IMR-90 (cell line): Measurements from ENCODE around the gene TRIM42. TPM values are rescaled to one million over a fixed set of nuclear protein-coding genes. Genes with fewer than 3 reads are reported as not detected.

Experiments used
- ATAC-seq: fragments of 200-7000 bp; cut with Tn5 transposase; 2 replicates; pipeline ENCODE4 v1.9.1; 2020; ENCODE audit warnings: low read depth, mild to moderate bottlenecking, moderate library complexity
- BruUV-seq: library from RNA; stranded (reverse); fragments of 400-500 nt; replicated peaks from 2 replicates; lab custom pipeline; 2021; lab: Mats Ljungman, UMichigan
- CTCF ChIA-PET: fragments of 300-600 bp; formaldehyde crosslinking; extraction: SDS; loops from one replicate; lab custom pipeline; 2021; ENCODE audit warnings: antibody characterized with exemption; lab: Yijun Ruan, JAX
- POLR2A ChIA-PET: fragments of 300-600 bp; sonication (Branson Sonifier 250); formaldehyde crosslinking; loops from one replicate; lab custom pipeline; 2022; ENCODE audit warnings: antibody characterized with exemption; ENCODE audit not compliant: unreplicated experiment; lab: Charles Lee
- DNase-seq: peaks from one replicate; pipeline ENCODE4 v3.0.0; 2013
- H2AFZ ChIP-seq: replicated peaks from 2 replicates; pipeline ENCODE3; 2013; ENCODE audit warnings: low read length, mild to moderate bottlenecking; ENCODE audit not compliant: poor library complexity
- H2AK5ac ChIP-seq: 2 replicates; pipeline ENCODE4 v1.6.1; 2013; ENCODE audit warnings: low read depth, low read length, inconsistent platforms
- H2AK9ac ChIP-seq: replicated peaks from 2 replicates; pipeline ENCODE3; 2013; ENCODE audit warnings: mild to moderate bottlenecking, low read depth, low read length, moderate library complexity; ENCODE audit not compliant: poor library complexity
- H2BK120ac ChIP-seq: 2 replicates; pipeline ENCODE4 v1.6.1; 2013; ENCODE audit warnings: low read depth, low read length, inconsistent platforms
- H2BK15ac ChIP-seq: 3 replicates; pipeline ENCODE4 v1.6.1; 2013; ENCODE audit warnings: low read depth, low read length, inconsistent platforms
- H2BK20ac ChIP-seq: 2 replicates; pipeline ENCODE4 v1.6.1; 2013; ENCODE audit warnings: low read depth, mild to moderate bottlenecking, inconsistent platforms, low read length, moderate library complexity
- H2BK5ac ChIP-seq: 2 replicates; pipeline ENCODE4 v1.6.1; 2013; ENCODE audit warnings: mild to moderate bottlenecking, low read depth, low read length, inconsistent platforms; ENCODE audit not compliant: poor library complexity, severe bottlenecking
- H3K14ac ChIP-seq: replicated peaks from 2 replicates; pipeline ENCODE4 v1.6.1; 2013; ENCODE audit warnings: low read depth, low read length, inconsistent platforms
- H3K18ac ChIP-seq: 2 replicates; pipeline ENCODE4 v1.6.1; 2013; ENCODE audit warnings: low read depth, low read length, control low read depth
- H3K23ac ChIP-seq: 2 replicates; pipeline ENCODE4 v1.6.1; 2013; ENCODE audit warnings: low read depth, low read length, inconsistent platforms
- H3K27ac ChIP-seq: 2 replicates; pipeline ENCODE4 v1.5.1; 2013; ENCODE audit warnings: mild to moderate bottlenecking, control low read depth, low read length; ENCODE audit not compliant: insufficient read depth
- H3K27me3 ChIP-seq: 2 replicates; pipeline ENCODE4 v1.6.1; 2013; ENCODE audit warnings: low read length; ENCODE audit not compliant: control insufficient read depth, insufficient read depth
- H3K36me3 ChIP-seq: 2 replicates; pipeline ENCODE4 v1.6.1; 2013; ENCODE audit warnings: low read length, mixed read lengths; ENCODE audit not compliant: control insufficient read depth, insufficient read depth
- H3K4ac ChIP-seq: 2 replicates; pipeline ENCODE4 v1.6.1; 2013; ENCODE audit warnings: low read depth, low read length, inconsistent platforms
- H3K4me1 ChIP-seq: 2 replicates; pipeline ENCODE4 v1.6.1; 2013; ENCODE audit warnings: low read length, mixed read lengths; ENCODE audit not compliant: control insufficient read depth, insufficient read depth
- H3K4me2 ChIP-seq: 2 replicates; pipeline ENCODE4 v1.6.1; 2013; ENCODE audit warnings: low read depth, mild to moderate bottlenecking, control low read depth, low read length, moderate library complexity
- H3K4me3 ChIP-seq: 2 replicates; pipeline ENCODE4 v1.5.1; 2013; ENCODE audit warnings: low read depth, mild to moderate bottlenecking, control low read depth, low read length, moderate library complexity; ENCODE audit not compliant: insufficient read depth
- H3K56ac ChIP-seq: 2 replicates; pipeline ENCODE4 v1.6.1; 2013; ENCODE audit warnings: low read length, inconsistent platforms; ENCODE audit not compliant: insufficient read depth; ENCODE audit errors: extremely low read depth
- H3K79me1 ChIP-seq, 2 experiments: 2 replicates each; pipeline ENCODE4 v1.6.1; 2013; ENCODE audit warnings: low read length in 2 of 2, inconsistent platforms in 1 of 2, low read depth in 1 of 2
- H3K9ac ChIP-seq: 2 replicates; pipeline ENCODE4 v1.6.1; 2013; ENCODE audit warnings: low read depth, low read length, control low read depth
- H3K9me1 ChIP-seq: 2 replicates; pipeline ENCODE4 v1.6.1; 2013; ENCODE audit warnings: low read length, inconsistent platforms; ENCODE audit not compliant: insufficient read depth
- H3K9me3 ChIP-seq: 2 replicates; pipeline ENCODE4 v1.6.1; 2013; ENCODE audit warnings: low read length; ENCODE audit not compliant: control insufficient read depth, insufficient read depth
- H4K20me1 ChIP-seq: 2 replicates; pipeline ENCODE4 v1.6.1; 2013; ENCODE audit warnings: low read length, inconsistent platforms; ENCODE audit not compliant: insufficient read depth
- H4K5ac ChIP-seq: 2 replicates; pipeline ENCODE4 v1.6.1; 2013; ENCODE audit warnings: mild to moderate bottlenecking, low read depth, low read length, control low read depth
- H4K8ac ChIP-seq, 2 experiments: 2 replicates each; pipeline ENCODE4 v1.6.1; 2013; ENCODE audit warnings: low read depth in 2 of 2, low read length in 2 of 2, control low read depth in 1 of 2, inconsistent platforms in 1 of 2
- H4K91ac ChIP-seq: 2 replicates; pipeline ENCODE4 v1.6.1; 2013; ENCODE audit warnings: low read depth, low read length, inconsistent platforms; ENCODE audit not compliant: insufficient read depth
- CTCF ChIP-seq: conservative IDR thresholded peaks from 2 replicates; pipeline ENCODE4 v1.5.1; 2012; ENCODE audit warnings: mild to moderate bottlenecking, low read depth, low read length, improper control_type of control experiment
- ELK1 ChIP-seq: fragments of 150-350 bp; IDR thresholded peaks from 2 replicates; pipeline ENCODE4 v1.6.1; 2016; ENCODE audit warnings: low read depth, mild to moderate bottlenecking, low read length, moderate library complexity, borderline replicate concordance
- WGBS, 2 experiments: methylation state at CpG; one replicate each; pipeline versions ENCODE4 v1.1.5 to v1.1.7; 2013; ENCODE audit warnings: missing lambda C conversion rate in 2 of 2; ENCODE audit not compliant: insufficient read length in 1 of 2; ENCODE audit errors: extremely low coverage in 2 of 2; 5-methylcytosine and 5-hydroxymethylcytosine counted together
- dilution Hi-C: fragments of 300-500 bp; cut with HindIII; formaldehyde crosslinking; loops from one replicate; pipeline ENCODE4 v1.14.3; 2018; ENCODE audit warnings: low sequenced_read_pairs; ENCODE audit not compliant: unreplicated experiment
- in situ Hi-C: fragments of 300-500 bp; cut with MboI; formaldehyde crosslinking; loops from 3 replicates; pipeline ENCODE4 v1.14.3; 2019; ENCODE audit warnings: low sequenced_read_pairs, inconsistent platforms, mixed read lengths
- intact Hi-C: fragments of 100-400 bp; cut with micrococcal nuclease; formaldehyde crosslinking; loops from 2 replicates; pipeline ENCODE4 v1.10.0; 2022
- polyA plus RNA-seq, 3 experiments: library from polyadenylated mRNA; depleted of rRNA; stranded (reverse); fragments of >200 nt; gene quantifications; 2 replicates each; pipeline ENCODE4 v1.2.3, GENCODE V29; 2012; ENCODE audit warnings: low replicate concordance in 1 of 3
- total RNA-seq: library from RNA; depleted of rRNA; stranded (reverse); fragments of >200 nt; gene quantifications from 2 replicates; pipeline ENCODE4 v1.2.3, GENCODE V29; 2012

The TRIM42 gene
- total and polyA plus RNA-seq, 2 of the 4 experiments (the other 2 are of a cell fraction): not detected

- H3K14ac ChIP-seq: no peak overlapping the region
- no peak overlapping the region for H2BK5ac ChIP-seq
- dilution Hi-C loops (no loop called here), intact Hi-C loops (no loop called here), in situ Hi-C loops (no loop called here)
- no peak overlapping the region for H3K4me2 ChIP-seq
- H4K5ac ChIP-seq: no peak overlapping the region
- no peaks in the 10 kb centered on the region for H3K27me3 ChIP-seq
- no peak overlapping the region for H2AK9ac ChIP-seq
- H3K9me1 ChIP-seq: no peaks in the 10 kb centered on the region
- H4K91ac ChIP-seq: no peak overlapping the region
- H2AFZ ChIP-seq: no peak overlapping the region
- no peak overlapping the region for H3K56ac ChIP-seq
- no peak overlapping the region for H2AK5ac ChIP-seq
- ChIA-PET POLR2A (no interaction called here), CTCF (no interaction called here)
- no peak overlapping the region for H2BK15ac ChIP-seq
- no peak overlapping the region for H2BK120ac ChIP-seq
- ATAC-seq (no peak), DNase-seq (no peak)
- no peak overlapping the region for H3K18ac ChIP-seq
- no TSS peak for BruUV-seq
- no peak overlapping the region for H3K4me3 ChIP-seq
- H4K20me1 ChIP-seq: no peaks in the 10 kb centered on the region
- no peak overlapping the region for H3K9ac ChIP-seq
- no peak overlapping the region for H3K27ac ChIP-seq
- no peaks in the 10 kb centered on the region for H3K4me1 ChIP-seq
- no peak overlapping the region for H3K4ac ChIP-seq
- no peaks in the 10 kb centered on the region for H3K79me1 ChIP-seq
- no peak for TF ChIP-seq CTCF
- TF ChIP-seq ELK1: no peak
- H4K8ac ChIP-seq: no peak overlapping the region
- no peak overlapping the region for H3K23ac ChIP-seq
- no CpG with 5 or more reads among the region's 3 CpGs for WGBS, 2 experiments
- peaks cover 3% of the 10 kb centered on the region for H3K9me3 ChIP-seq
- H3K36me3 ChIP-seq: no peaks in the 10 kb centered on the region
- H2BK20ac ChIP-seq: no peak overlapping the region
Measured at GRCh38 chr3:140699516-140700231, 21.8 kb downstream of the TRIM42 start.
